Measurements from ENCODE around the gene TTC23.
"Not testable (repeated sequence)": the region's sequence is repeated elsewhere in the genome, so short reads cannot be mapped to it uniquely, and the experiment has no call there.

TTC23 gene

GRCh38 chr15:99117563-99118257 is 131.7 kb downstream of the TTC23 start:
- DNase-seq: no peak

- no peak for DNase-seq
Measured at GRCh38 chr15:99117111-99117510, 132.3 kb downstream of the TTC23 start.

- DNase-seq: no peak
Measured at GRCh38 chr15:99115300-99116215, 133.8 kb downstream of the TTC23 start.

GRCh38 chr15:99114511-99115299 is 134.7 kb downstream of the TTC23 start:
- DNase-seq: no peak

- no peak for DNase-seq
Measured at GRCh38 chr15:99113547-99114271, 135.7 kb downstream of the TTC23 start.

- DNase-seq: not testable (repeated sequence)
Measured at GRCh38 chr15:99111641-99112040, 137.7 kb downstream of the TTC23 start.

DNA sequence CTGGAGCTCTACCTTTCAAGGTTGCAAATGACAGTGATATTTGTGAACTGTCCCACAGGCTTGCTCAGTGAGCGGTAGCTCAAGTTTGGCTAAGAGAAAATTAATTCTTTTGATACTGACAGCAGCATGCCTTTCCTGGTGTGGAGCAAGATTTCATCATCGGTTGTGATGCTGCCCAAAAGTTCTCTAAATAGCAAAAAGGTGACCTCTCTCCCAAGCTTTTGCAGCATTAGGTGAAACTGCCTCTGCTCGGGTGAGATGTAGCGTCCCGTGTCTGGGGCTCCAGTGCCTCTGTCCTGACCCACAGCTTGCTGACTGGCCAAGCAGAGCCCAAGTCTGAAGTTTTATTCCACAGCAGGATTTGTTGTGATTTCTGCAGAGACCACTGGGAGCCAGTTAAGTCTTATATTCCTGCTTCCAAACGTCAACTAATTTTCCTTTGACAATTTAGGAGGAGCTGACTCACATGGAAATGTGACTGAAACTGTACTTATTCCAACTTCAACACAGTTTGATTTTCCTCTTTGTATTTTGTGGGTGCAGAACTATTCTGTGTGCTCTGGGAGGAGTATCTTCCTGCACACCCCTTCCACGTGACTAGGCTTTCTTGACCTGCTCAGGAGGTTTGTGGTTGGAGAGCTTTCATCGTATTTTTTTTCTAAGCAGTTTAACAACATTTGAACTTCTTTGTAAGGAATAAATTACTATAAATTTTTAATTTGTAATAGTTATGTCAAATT is 138.6 kb downstream of the TTC23 start:
- DNase-seq: no peak

GRCh38 chr15:99110093-99110492 is 139.3 kb downstream of the TTC23 start:
- no peak for DNase-seq

DNA sequence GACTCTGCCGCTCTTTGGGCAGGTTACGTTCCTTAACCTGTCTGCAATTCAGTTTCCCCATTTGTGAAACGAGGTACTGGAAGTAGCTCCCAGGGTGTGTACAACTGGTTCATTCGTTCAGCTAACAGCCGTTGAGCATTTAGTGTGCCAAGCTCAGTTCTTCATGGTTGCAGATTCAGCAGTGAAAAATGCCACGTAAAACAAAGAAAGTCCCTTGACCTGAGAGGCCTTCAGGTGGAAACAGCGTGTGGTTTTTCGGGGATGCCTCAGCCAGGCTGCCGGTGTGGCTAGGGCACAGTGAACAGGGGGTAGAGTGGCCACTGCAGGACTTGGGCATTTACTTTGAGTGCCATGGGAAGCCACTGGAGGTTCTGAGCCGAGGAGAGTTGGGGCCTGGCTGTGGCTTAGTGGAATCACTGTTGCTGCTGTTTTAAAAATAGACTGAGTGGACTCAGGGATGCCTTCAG is 139.8 kb downstream of the TTC23 start:
- no peak for DNase-seq

DNA sequence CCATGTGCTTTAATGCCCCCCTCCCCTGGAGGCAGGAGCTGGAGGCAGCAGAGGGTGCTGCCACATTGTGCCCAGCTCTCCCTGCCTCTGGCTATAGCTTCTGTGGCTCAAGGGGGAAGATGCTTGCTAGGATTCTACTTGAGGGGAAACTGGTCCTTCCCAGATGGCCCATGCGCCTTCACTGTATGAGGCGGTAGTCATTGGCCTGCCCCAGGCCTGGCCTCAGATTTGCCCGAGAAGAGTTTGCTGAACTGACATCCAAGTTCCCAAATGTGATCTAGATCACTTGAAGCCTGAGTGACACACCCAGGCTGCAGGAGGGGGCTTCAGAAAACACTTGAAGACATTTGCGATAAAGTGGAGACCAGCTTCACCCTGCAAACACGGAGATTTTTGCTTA is 140.4 kb downstream of the TTC23 start:
- DNase-seq: no peak

DNA sequence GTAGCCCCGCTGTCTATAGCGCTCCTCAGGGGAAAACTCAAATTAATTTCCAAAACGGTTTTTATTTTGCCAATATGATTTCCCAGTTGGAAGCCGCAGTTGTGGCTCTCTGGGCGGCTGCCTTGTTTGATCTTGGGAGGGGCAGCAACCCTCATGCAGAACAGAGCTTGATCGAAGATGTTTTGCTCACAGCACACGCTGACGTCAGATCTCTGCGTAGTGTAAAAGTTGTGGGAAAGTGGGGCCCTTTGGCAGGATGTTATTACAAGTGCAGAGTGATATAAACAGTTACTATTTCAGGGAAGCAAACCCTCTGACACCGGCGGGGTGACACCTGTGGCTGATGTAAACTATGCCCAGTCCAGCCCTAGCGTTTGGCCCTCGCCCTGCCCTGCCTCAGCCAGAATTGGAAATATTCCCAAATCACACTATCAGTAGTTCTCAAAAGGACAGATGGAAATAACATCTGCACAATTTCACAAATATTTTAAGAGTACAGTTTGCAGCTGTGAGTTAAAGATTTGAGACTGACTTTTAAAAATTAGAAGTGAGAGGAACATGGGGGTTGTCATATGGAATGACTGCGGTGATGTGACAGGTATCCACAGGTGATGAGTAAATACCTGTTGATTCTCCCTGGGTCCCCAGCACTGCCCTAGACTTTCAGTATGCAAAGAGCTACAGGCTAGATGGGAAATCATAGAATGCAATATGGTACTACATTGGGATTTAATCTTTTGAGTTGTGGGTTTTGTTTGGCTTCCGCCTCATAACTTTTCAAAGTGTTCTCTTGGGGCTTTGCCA is 142.8 kb downstream of the TTC23 start:
- DNase-seq: no peak

GRCh38 chr15:99105514-99106341 is 143.7 kb downstream of the TTC23 start:
- DNase-seq: no peak

DNA sequence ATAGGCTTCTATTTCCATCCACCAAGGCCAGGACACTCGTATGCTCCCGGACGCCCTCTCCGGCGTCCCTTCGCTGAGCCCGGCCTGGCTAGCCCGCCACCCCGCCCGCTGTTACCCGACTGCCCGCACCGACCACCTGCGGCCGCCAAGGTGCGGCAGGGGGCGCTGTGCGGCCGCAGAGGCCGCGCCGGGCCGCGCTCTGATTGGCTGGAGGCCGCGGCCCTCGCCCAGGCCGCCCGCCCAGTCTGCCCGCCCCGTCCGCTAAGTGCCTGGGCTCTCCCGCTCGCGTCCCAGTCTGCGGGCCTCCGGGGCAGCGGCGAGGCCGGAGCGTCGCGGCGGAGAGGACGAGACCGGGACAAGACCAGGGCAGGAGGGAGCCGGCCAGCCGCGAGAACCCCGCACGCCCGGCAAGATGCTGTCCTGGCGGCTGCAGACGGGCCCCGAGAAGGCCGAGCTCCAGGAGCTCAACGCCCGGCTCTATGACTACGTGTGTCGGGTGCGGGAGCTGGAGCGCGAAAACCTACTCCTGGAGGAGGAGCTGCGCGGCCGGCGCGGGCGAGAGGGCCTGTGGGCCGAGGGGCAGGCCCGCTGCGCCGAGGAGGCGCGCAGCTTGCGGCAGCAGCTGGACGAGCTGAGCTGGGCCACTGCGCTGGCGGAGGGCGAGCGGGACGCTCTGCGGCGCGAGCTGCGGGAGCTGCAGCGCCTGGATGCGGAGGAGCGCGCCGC is 144.4 kb downstream of the TTC23 start, which contains the start of gene SYNM:
TSS of gene SYNM (plus strand) at position 293 of the 726 bp plus-strand sequence. CDS start at position 413, 120 bp downstream.
- DNase-seq: no peak

DNA sequence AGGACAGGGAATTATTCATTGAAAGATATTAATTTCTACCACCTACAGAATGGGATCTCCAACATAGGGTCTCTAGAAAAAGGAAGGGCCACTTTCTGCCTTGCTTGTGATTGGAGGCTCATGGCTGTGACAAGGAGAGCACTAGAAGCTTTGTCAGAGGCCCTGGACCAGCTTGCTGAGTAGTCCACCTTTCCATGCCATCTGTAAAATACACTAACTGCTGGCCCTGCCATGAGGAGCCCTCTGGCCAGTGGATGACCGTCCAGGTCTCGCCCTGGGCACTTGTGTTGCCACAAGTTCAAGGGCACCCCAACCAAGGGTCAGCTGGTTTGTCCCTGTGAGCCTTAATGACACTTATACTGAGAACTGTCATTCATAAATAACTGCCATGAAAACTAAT is 146.1 kb downstream of the TTC23 start:
- no peak for DNase-seq

GRCh38 chr15:99102332-99103235 is 146.8 kb downstream of the TTC23 start:
- no peak for DNase-seq

- DNase-seq: no peak
Measured at GRCh38 chr15:99101501-99101900, 147.9 kb downstream of the TTC23 start.

GRCh38 chr15:99100245-99101173 is 148.9 kb downstream of the TTC23 start:
- no peak for DNase-seq

Measured in cerebellar nuclear complex (tissue), 1 donor.